MM.1S (cell line): ENCODE measurements around the gene ELMO1.

Experiments
- DNase-seq: peaks from one replicate; pipeline ENCODE4 v3.0.0-alpha.2; 2015
- H2AFZ ChIP-seq: fragments of 300-600 bp; sonication (generic); 2 replicates; pipeline ENCODE4 v1.6.0; 2016; ENCODE audit warnings: antibody characterized with exemption, low read length
- H3F3A ChIP-seq: fragments of 300-600 bp; sonication (generic); 2 replicates; pipeline ENCODE4 v1.6.1; 2016; ENCODE audit warnings: mild to moderate bottlenecking, antibody characterized with exemption, low read length, moderate library complexity, mixed read lengths; ENCODE audit not compliant: insufficient read depth
- H3K27ac ChIP-seq: fragments of 300-600 bp; sonication (generic); 2 replicates; pipeline ENCODE4 v1.5.1; 2016; ENCODE audit warnings: mild to moderate bottlenecking, low read length
- H3K27me3 ChIP-seq: fragments of 300-600 bp; sonication (generic); replicated peaks from 2 replicates; pipeline ENCODE4 v1.6.0; 2016; ENCODE audit warnings: low read length; ENCODE audit not compliant: insufficient read depth
- H3K36me3 ChIP-seq: fragments of 300-600 bp; sonication (generic); replicated peaks from 2 replicates; pipeline ENCODE4 v1.6.1; 2016; ENCODE audit warnings: mild to moderate bottlenecking, low read length, mixed read lengths; ENCODE audit not compliant: insufficient read depth
- H3K4me1 ChIP-seq: fragments of 300-600 bp; sonication (generic); 2 replicates; pipeline ENCODE4 v1.6.1; 2016; ENCODE audit warnings: low read length, mixed read lengths
- H3K4me2 ChIP-seq: fragments of 300-600 bp; sonication (generic); 2 replicates; pipeline ENCODE4 v1.6.0; 2016; ENCODE audit warnings: low read depth, low read length
- H3K4me3 ChIP-seq: fragments of 300-600 bp; sonication (generic); 2 replicates; pipeline ENCODE4 v1.5.1; 2016; ENCODE audit warnings: low read length, mixed read lengths
- H3K79me2 ChIP-seq: fragments of 300-600 bp; sonication (generic); 2 replicates; pipeline ENCODE4 v1.6.1; 2016; ENCODE audit warnings: mixed run types, low read length, mixed read lengths
- H3K9ac ChIP-seq: fragments of 300-600 bp; sonication (generic); 2 replicates; pipeline ENCODE4 v1.6.1; 2016; ENCODE audit warnings: low read length, mixed read lengths
- H3K9me2 ChIP-seq: fragments of 300-600 bp; sonication (generic); replicated peaks from 2 replicates; pipeline ENCODE4 v1.6.1; 2016; ENCODE audit warnings: mild to moderate bottlenecking, low read length, mixed read lengths; ENCODE audit not compliant: insufficient read depth
- H3K9me3 ChIP-seq: fragments of 300-600 bp; sonication (generic); replicated peaks from 2 replicates; pipeline ENCODE4 v1.6.1; 2016; ENCODE audit warnings: mild to moderate bottlenecking, low read length, mixed read lengths; ENCODE audit not compliant: insufficient read depth
- H4K20me1 ChIP-seq: fragments of 300-600 bp; sonication (generic); 2 replicates; pipeline ENCODE4 v1.6.1; 2016; ENCODE audit warnings: mild to moderate bottlenecking, low read length, moderate library complexity, mixed read lengths; ENCODE audit not compliant: insufficient read depth
- EZH2 ChIP-seq: fragments of 300-600 bp; sonication (generic); optimal IDR thresholded peaks from 2 replicates; pipeline ENCODE3; 2017; ENCODE audit warnings: low read depth, mild to moderate bottlenecking, antibody characterized with exemption, low read length, mixed read lengths
- EZH2phosphoT487 ChIP-seq: fragments of 300-600 bp; sonication (generic); IDR thresholded peaks from 2 replicates; pipeline ENCODE4 v1.6.1; 2018; ENCODE audit warnings: antibody characterized with exemption, low read length
- TF ChIP-seq, protein P1 (sequence below): fragments of 300-600 bp; sonication (generic); IDR thresholded peaks from 2 replicates; pipeline ENCODE4 v1.5.1; 2016; ENCODE audit warnings: antibody characterized with exemption, low read length, mixed read lengths

ELMO1 gene

DNA sequence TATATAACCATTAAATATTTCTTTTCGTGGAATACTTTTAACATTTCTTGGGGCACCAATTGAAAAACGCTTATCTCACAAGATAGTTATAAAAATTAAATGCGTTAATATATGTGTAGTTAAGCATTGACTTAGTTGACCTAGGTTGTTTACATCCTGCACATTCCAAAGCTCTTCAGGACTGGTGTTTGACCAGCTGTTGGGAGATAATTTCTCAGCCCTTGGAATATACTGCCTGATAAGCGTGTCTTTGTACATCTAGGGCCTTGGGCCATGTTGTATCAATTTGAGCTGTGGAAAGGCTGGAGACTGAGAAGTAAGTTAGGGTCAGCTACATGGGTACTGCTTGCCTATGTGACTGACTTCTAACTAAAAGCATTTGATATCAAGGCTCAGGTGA, 634.4 kb downstream of the ELMO1 start:
- Histone ChIP-seq H3K36me3 (no peaks in the 10 kb centered on the region), H3K27ac (no peak overlapping the region)

DNA sequence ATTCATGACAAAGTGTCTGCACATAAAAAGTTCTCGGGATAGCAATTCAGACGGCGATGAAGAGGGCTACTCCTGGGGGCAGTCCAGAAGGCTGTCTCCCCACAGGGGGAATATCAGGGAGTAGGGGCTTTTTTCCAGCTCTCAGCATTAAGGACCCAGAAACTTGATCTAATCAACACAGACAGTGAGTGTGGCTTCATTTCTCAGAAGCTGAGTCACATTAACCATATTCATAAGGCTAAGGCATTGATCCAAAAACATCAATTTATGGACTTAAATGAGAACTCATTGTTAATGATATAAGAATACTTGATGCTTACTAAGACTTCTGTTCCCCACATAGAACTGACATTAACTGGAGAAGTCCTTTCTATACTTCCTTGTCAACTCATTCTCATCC, 636.9 kb downstream of the ELMO1 start:
- H3K4me2 ChIP-seq: no peak overlapping the region
- H3K4me1 ChIP-seq: no peaks in the 10 kb centered on the region
- no peaks in the 10 kb centered on the region for H3F3A ChIP-seq
- H3K79me2 ChIP-seq: no peaks in the 10 kb centered on the region
- DNase-seq: no peak
- no peaks in the 10 kb centered on the region for H3K9me2 ChIP-seq
- no peak overlapping the region for H2AFZ ChIP-seq
- no peaks in the 10 kb centered on the region for H3K9me3 ChIP-seq
- H3K9ac ChIP-seq: no peak overlapping the region
- no peak overlapping the region for H3K27ac ChIP-seq
- TF ChIP-seq EZH2phosphoT487 (no peak), EZH2 (no peak)
- TF ChIP-seq, protein P1, sequence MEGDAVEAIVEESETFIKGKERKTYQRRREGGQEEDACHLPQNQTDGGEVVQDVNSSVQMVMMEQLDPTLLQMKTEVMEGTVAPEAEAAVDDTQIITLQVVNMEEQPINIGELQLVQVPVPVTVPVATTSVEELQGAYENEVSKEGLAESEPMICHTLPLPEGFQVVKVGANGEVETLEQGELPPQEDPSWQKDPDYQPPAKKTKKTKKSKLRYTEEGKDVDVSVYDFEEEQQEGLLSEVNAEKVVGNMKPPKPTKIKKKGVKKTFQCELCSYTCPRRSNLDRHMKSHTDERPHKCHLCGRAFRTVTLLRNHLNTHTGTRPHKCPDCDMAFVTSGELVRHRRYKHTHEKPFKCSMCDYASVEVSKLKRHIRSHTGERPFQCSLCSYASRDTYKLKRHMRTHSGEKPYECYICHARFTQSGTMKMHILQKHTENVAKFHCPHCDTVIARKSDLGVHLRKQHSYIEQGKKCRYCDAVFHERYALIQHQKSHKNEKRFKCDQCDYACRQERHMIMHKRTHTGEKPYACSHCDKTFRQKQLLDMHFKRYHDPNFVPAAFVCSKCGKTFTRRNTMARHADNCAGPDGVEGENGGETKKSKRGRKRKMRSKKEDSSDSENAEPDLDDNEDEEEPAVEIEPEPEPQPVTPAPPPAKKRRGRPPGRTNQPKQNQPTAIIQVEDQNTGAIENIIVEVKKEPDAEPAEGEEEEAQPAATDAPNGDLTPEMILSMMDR: no peak
- no peak overlapping the region for H3K4me3 ChIP-seq
- no peaks in the 10 kb centered on the region for H3K27me3 ChIP-seq
- no peaks in the 10 kb centered on the region for H4K20me1 ChIP-seq
- H3K36me3 ChIP-seq: no peaks in the 10 kb centered on the region

More for the DNA sequence above, 634.4 kb downstream of the ELMO1 start:
- no peak for DNase-seq
- H3K27me3 ChIP-seq: no peaks in the 10 kb centered on the region
- H3K9me2 ChIP-seq: no peaks in the 10 kb centered on the region
- TF ChIP-seq, protein P1: no peak
- TF ChIP-seq EZH2 (no peak), EZH2phosphoT487 (no peak)
- no peaks in the 10 kb centered on the region for H3K79me2 ChIP-seq
- no peaks in the 10 kb centered on the region for H4K20me1 ChIP-seq
- H3K4me3 ChIP-seq: no peak overlapping the region
- H2AFZ ChIP-seq: no peak overlapping the region
- H3K9ac ChIP-seq: no peak overlapping the region
- H3K4me2 ChIP-seq: no peak overlapping the region
- no peaks in the 10 kb centered on the region for H3K4me1 ChIP-seq
- no peaks in the 10 kb centered on the region for H3F3A ChIP-seq
- no peaks in the 10 kb centered on the region for H3K9me3 ChIP-seq

DNA sequence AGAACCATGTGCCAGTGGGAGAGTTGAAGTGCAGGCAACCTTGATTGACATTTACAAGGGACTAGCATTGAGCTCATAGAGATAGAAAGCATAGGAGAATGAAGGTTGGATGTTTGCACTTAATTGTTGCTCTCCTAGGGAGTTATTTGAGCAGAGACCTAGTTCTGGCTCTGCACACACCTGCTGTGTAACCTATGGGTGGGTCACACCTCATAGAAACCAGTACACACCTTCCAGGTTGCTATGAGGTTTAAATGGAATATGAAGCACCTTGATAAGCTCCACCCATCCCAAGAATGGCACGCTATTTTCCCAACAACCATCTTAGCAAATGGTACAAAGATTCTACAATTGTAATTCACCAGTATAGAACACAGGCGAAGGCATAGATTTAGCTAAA, 638.2 kb downstream of the ELMO1 start:
- no peaks in the 10 kb centered on the region for H4K20me1 ChIP-seq
- no peaks in the 10 kb centered on the region for H3K79me2 ChIP-seq
- no peaks in the 10 kb centered on the region for H3K9me3 ChIP-seq
- DNase-seq: no peak
- H3K27ac ChIP-seq: no peak overlapping the region
- H2AFZ ChIP-seq: no peak overlapping the region
- H3F3A ChIP-seq: no peaks in the 10 kb centered on the region
- no peak overlapping the region for H3K4me2 ChIP-seq
- TF ChIP-seq EZH2phosphoT487 (no peak), EZH2 (no peak)
- TF ChIP-seq, protein P1: no peak
- no peak overlapping the region for H3K9ac ChIP-seq
- no peak overlapping the region for H3K4me3 ChIP-seq
- H3K9me2 ChIP-seq: no peaks in the 10 kb centered on the region
- no peaks in the 10 kb centered on the region for H3K4me1 ChIP-seq
- H3K36me3 ChIP-seq: no peaks in the 10 kb centered on the region
- no peaks in the 10 kb centered on the region for H3K27me3 ChIP-seq
